Fibroblast of skin of back (primary cell): ENCODE data around the gene COX10.
"Not testable (repeated sequence)": the region's sequence is repeated elsewhere in the genome, so short reads cannot be mapped to it uniquely, and the experiment has no call there.

Source experiments
- DNase-seq: peaks from one replicate; pipeline ENCODE4 v3.0.0-alpha.2; 2013

Gene COX10

GRCh38 chr17:14205992-14206461 is 136.7 kb downstream of the COX10 start:
- DNase-seq, result no peak

- DNase-seq, result no peak
These were observed 137.6 kb downstream of the COX10 start for GRCh38 chr17:14206891-14207290.

- DNase-seq, result no peak
These were observed 138.5 kb downstream of the COX10 start for GRCh38 chr17:14207791-14208190.

DNA sequence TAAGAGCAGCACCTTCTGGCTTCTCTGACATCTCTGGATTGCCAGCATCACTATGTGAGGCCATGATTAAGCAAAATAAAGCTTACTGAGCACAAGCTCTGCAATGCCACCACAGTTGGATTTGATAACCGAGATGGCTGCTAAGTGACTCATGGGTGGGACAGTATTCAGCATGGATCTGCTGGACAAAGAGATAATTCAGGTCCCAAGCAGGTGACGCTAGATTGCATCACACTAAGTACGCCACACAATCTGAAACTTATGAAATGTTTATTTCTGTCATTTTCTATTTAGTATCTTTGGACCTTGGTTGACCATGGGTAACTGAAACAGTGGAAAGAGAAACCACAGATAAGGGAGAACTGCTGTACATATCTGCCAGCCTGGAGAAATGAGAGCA is 139.9 kb downstream of the COX10 start:
- DNase-seq, result peak; percentile 11

DNA sequence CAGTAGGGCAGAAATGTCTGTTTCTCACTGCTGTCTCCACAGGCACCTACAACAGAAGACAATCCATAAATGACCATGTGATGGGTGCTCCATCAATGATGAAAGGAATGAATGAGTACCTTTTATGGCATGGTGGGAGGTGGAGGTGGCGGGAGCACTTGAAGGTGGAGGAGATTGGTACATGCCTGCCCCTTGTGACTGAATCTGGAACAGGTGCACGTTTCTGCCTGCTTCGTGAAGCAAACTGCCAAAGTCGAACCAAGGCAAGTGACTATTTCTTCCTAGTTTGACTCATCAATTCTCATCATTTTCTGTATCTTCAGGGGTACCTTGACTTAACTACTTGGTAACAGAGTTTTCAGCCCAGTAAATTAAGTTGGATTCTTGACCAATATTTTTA is 141.9 kb downstream of the COX10 start:
- no peak for DNase-seq

GRCh38 chr17:14211801-14212200 is 142.5 kb downstream of the COX10 start:
- DNase-seq, result no peak

DNA sequence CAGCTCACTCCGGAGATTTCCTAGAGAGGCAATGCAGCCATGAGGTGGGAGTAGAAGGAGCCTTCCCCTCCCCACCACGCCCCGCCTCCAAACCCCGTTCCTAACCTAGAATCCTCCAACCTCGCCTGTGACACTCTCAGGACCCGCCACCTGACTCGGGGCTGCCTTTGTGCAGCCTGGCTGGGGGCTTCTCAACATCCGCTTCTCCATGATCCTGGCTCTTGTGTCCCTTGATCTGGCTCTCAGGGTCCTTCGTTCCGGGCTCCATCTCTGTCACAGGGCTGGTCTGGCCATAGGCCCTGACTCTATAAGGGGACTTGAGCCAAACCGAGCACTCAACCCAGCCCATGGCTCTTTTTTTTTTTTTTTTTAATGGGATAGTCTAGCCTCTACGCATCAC is 143.1 kb downstream of the COX10 start:
- DNase-seq, result no peak

- DNase-seq, result peak; percentile 43
These were observed 145.0 kb downstream of the COX10 start for GRCh38 chr17:14214271-14214670.

- no peak for DNase-seq
These were observed 153.3 kb downstream of the COX10 start for GRCh38 chr17:14222611-14223010.

GRCh38 chr17:14225254-14225980 is 156.1 kb downstream of the COX10 start:
- DNase-seq, result no peak

DNA sequence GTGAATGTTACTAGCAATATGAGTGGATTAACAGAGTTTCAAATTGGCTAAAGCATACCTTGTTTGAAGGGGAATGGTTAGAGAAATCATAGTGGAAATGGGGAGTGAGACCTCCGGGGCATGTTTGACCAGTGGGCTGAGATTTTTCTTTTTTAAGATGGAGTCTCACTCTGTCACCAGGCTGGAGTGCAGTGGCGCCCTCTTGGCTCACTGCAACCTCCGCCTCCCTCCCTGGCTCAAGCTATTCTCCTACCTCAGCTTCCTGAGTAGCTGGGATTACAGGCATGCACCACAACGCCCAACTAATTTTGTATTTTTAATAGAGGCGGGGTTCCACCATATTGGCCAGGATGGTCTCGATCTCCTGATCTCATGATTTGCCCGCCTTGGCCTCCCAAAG is 157.7 kb downstream of the COX10 start:
- no peak for DNase-seq

GRCh38 chr17:14228903-14229302 is 159.6 kb downstream of the COX10 start:
- peak; percentile 17 for DNase-seq

- DNase-seq, result peak; percentile 70
These were observed 161.9 kb downstream of the COX10 start for GRCh38 chr17:14231187-14231586.

GRCh38 chr17:14235047-14235446 is 165.7 kb downstream of the COX10 start:
- DNase-seq, result not testable (repeated sequence)

GRCh38 chr17:14236032-14236431 is 166.7 kb downstream of the COX10 start:
- DNase-seq, result not testable (repeated sequence)

- not testable (repeated sequence) for DNase-seq
These were observed 167.5 kb downstream of the COX10 start, which contains the start of gene CDRT15 for GRCh38 chr17:14236762-14237161. Gene CDRT15, minus strand, starts transcription at chr17:14236862. Its CDS starts 29 bp downstream, at chr17:14236833.

DNA sequence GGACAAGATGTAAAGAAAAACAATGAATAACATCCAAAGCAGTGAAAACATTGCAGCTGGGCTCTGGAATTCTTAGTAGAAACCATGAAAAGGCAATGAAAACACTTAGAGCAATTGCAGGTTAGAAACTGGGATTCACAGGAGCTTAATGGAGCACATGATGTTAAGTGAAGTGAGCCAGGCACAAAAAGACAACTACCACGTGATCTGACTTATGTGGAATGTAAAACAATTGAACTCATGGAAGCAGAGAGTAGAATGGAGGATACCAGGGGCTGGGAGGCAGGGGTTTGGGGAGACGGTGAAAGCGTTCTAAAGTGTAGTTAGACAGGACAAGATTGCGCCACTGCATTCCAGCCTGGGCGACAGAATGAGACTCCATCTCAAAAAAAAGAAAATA is 170.0 kb downstream of the COX10 start:
- not testable (repeated sequence) for DNase-seq

DNA sequence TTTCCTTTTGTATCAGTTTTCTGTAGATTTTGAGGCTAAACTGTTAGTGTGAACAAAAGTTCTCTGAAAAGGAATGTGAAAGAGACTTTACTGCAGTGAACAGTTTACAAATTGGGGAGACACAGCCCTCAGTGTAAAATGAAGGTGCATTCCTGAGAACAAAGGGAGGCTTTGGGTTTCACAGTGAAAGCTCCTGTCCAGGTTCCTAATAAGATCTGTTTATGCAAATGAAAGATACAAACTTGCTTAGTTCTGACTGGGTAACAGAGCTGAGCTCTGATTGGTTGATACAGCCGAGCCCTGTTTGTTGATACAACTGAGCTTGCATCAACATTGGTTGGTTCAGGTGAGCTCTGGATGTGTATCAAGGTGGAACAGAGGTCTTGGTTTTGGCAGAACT is 175.7 kb downstream of the COX10 start:
- DNase-seq, result no peak

- no peak for DNase-seq
These were observed 176.3 kb downstream of the COX10 start for GRCh38 chr17:14245629-14246028.
